ENCODE results near the gene SLC23A2. TPM values are rescaled to one million over a fixed set of nuclear protein-coding genes. Genes with fewer than 3 reads are reported as not detected.

The SLC23A2 gene
- total RNA-seq, 1 experiment from 2014 or later = 22.3 TPM

DNA sequence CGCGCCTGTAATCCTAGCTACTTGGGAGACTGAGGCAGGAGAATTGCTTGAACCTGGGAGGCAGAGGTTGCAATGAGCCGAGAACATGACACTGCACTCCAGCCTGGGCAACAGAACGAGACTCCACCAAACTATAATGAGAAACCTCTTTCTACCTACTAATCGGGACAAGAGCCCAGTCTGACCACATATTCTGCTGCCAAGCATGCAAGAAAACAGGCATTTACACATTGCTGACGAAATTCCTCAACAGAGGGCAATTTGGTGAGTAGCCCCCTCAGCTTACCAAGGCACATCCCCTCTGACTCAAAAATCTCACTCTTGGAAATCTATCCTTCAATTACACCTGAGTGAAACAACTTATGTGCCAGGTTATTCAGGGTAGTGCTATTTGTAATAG is 81.2 kb downstream of the SLC23A2 start:
- H3K9me3 ChIP-seq (ENCODE audit: insufficient read depth, low read depth) = no peaks in the 10 kb centered on the region
- no peak for TF ChIP-seq EZH2 (IDR thresholded peaks at IDR 0.05; ENCODE audit: low read depth)
- TF ChIP-seq, protein P1, sequence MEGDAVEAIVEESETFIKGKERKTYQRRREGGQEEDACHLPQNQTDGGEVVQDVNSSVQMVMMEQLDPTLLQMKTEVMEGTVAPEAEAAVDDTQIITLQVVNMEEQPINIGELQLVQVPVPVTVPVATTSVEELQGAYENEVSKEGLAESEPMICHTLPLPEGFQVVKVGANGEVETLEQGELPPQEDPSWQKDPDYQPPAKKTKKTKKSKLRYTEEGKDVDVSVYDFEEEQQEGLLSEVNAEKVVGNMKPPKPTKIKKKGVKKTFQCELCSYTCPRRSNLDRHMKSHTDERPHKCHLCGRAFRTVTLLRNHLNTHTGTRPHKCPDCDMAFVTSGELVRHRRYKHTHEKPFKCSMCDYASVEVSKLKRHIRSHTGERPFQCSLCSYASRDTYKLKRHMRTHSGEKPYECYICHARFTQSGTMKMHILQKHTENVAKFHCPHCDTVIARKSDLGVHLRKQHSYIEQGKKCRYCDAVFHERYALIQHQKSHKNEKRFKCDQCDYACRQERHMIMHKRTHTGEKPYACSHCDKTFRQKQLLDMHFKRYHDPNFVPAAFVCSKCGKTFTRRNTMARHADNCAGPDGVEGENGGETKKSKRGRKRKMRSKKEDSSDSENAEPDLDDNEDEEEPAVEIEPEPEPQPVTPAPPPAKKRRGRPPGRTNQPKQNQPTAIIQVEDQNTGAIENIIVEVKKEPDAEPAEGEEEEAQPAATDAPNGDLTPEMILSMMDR (conservative IDR thresholded peaks at IDR 0.05) = no peak
- peaks cover 10% of the 10 kb centered on the region; the same call in 1 of the 2 replicates for H3K79me2 ChIP-seq (ENCODE audit: low read depth)
- BruUV-seq (replicated peaks) = no TSS peak
- 0 out of 2 replicates have a peak, but pooled peaks cover 9% of the 10 kb centered on the region for H3F3A ChIP-seq (ENCODE audit: insufficient read depth, low read depth)
- peaks cover 14% of the 10 kb centered on the region for H3K4me1 ChIP-seq (replicated peaks; ENCODE audit: insufficient read depth)
- H3K27me3 ChIP-seq (ENCODE audit: insufficient read depth, low read depth) = no peaks in the 10 kb centered on the region
- no peaks in the 10 kb centered on the region for H3K36me3 ChIP-seq (ENCODE audit: low read depth)
- ChIA-PET CTCF (no interaction called here), POLR2A (ENCODE audit: unreplicated experiment) (no interaction called here)
- peaks cover 14% of the 10 kb centered on the region; the same call in 1 of the 2 replicates for H4K20me1 ChIP-seq (ENCODE audit: insufficient read depth)
- H3K9me2 ChIP-seq (ENCODE audit: insufficient read depth) = no peaks in the 10 kb centered on the region
- intact Hi-C loops (cut with micrococcal nuclease; ENCODE audit: unreplicated experiment) = no loop called here
- H3K4me2 ChIP-seq = no peak overlapping the region
- H2AFZ ChIP-seq = no peak overlapping the region
- no peak overlapping the region for H3K27ac ChIP-seq
- H3K4me3 ChIP-seq = no peak overlapping the region
- no peak for DNase-seq

DNA sequence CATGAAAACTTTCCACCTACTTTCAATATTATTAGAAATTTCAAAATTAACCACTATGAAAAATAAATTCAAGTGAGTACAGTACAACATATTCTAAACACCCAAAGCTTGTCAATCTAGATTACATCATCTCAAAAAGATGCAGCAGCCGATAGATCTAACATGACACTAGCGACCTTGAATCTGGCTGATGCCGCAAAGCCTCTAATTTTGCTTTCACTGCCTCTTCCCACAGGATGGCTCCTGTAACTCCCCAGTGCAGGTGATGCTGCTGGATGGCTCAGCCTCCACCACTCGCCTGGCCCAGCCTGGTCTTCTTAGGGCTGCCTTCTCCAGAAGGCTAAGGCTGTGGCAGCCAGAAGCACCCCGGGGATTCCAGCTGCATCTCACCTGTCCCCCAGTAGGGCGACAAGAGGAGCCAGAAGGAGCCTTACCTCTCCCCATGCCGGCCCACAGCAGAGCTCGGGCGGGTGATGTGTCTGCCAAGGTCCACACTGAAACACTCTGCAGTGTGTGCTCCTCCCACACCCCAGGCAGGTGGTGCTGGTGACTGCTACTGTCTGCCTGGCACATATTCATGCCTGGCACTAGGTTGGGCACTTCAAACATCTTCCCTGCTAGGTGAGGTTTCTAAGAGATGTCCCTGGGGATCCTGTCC is 82.1 kb downstream of the SLC23A2 start:
- no peak overlapping the region for H3K27ac ChIP-seq
- no peak for DNase-seq
- ChIA-PET POLR2A (ENCODE audit: unreplicated experiment) (no interaction called here), CTCF (no interaction called here)
- H2AFZ ChIP-seq = no peak overlapping the region
- no peak overlapping the region for H3K4me3 ChIP-seq
- H3K4me1 ChIP-seq (replicated peaks; ENCODE audit: insufficient read depth) = peaks cover 14% of the 10 kb centered on the region
- H3K27me3 ChIP-seq (ENCODE audit: insufficient read depth, low read depth) = no peaks in the 10 kb centered on the region
- no peaks in the 10 kb centered on the region for H3K9me2 ChIP-seq (ENCODE audit: insufficient read depth)
- TF ChIP-seq, protein P1 (conservative IDR thresholded peaks at IDR 0.05) = no peak
- no peak for TF ChIP-seq EZH2 (IDR thresholded peaks at IDR 0.05; ENCODE audit: low read depth)
- no peaks in the 10 kb centered on the region for H3K36me3 ChIP-seq (ENCODE audit: low read depth)
- BruUV-seq (replicated peaks) = no TSS peak
- H3K79me2 ChIP-seq (ENCODE audit: low read depth) = peaks cover 10% of the 10 kb centered on the region; the same call in 1 of the 2 replicates
- intact Hi-C loops (cut with micrococcal nuclease; ENCODE audit: unreplicated experiment) = no loop called here
- H3F3A ChIP-seq (ENCODE audit: insufficient read depth, low read depth) = peaks cover 9% of the 10 kb centered on the region; the same call in 1 of the 2 replicates
- no peaks in the 10 kb centered on the region for H3K9me3 ChIP-seq (ENCODE audit: insufficient read depth, low read depth)
- no peak overlapping the region for H3K4me2 ChIP-seq
- peaks cover 14% of the 10 kb centered on the region; the same call in 1 of the 2 replicates for H4K20me1 ChIP-seq (ENCODE audit: insufficient read depth)

DNA sequence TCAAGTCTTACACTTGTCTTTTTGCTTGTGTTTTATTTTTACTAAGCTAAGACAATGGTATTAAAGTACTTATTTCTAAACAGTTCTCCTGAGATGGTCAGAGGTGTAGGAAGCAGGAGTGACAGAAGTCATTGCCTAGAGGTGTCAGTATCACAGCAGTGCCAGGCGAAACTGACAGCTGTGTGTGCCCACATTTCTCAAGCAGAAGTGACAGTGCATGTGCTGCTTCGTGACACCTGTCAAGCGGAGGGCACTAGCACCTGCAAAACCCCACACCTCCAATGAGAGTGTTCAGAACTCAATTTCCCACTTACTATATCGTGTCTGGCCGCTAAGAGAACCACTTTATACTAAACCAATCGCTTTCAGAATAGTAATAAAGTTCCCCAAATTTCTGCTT is 82.8 kb downstream of the SLC23A2 start:
- Histone ChIP-seq H3K4me2 (no peak overlapping the region), H3F3A (ENCODE audit: insufficient read depth, low read depth) (peaks cover 4% of the 10 kb centered on the region; the same call in 1 of the 2 replicates), H3K27ac (no peak overlapping the region), H4K20me1 (ENCODE audit: insufficient read depth) (peaks cover 14% of the 10 kb centered on the region; the same call in 1 of the 2 replicates), H3K79me2 (ENCODE audit: low read depth) (peaks cover 10% of the 10 kb centered on the region; the same call in 1 of the 2 replicates), H3K4me1 (replicated peaks; ENCODE audit: insufficient read depth) (peaks cover 14% of the 10 kb centered on the region), H2AFZ (no peak overlapping the region), H3K9me2 (ENCODE audit: insufficient read depth) (no peaks in the 10 kb centered on the region), H3K4me3 (no peak overlapping the region), H3K27me3 (ENCODE audit: insufficient read depth, low read depth) (no peaks in the 10 kb centered on the region), H3K36me3 (ENCODE audit: low read depth) (no peaks in the 10 kb centered on the region), H3K9me3 (ENCODE audit: insufficient read depth, low read depth) (no peaks in the 10 kb centered on the region)
- BruUV-seq (replicated peaks) = no TSS peak
- DNase-seq = no peak
- ChIA-PET CTCF (no interaction called here), POLR2A (ENCODE audit: unreplicated experiment) (no interaction called here)
- TF ChIP-seq EZH2 (IDR thresholded peaks at IDR 0.05; ENCODE audit: low read depth) = no peak
- TF ChIP-seq, protein P1 (conservative IDR thresholded peaks at IDR 0.05) = no peak
- intact Hi-C loops (cut with micrococcal nuclease; ENCODE audit: unreplicated experiment) = no loop called here

All from PC-9 (cell line).